ENCODE measurements around the gene SETD5. TPM values are rescaled to one million over a fixed set of nuclear protein-coding genes. Genes with fewer than 3 reads are reported as not detected.

The SETD5 gene
- total and polyA plus RNA-seq, 8 donors, result 25.5 to 78.0 (median 40.7) TPM

DNA sequence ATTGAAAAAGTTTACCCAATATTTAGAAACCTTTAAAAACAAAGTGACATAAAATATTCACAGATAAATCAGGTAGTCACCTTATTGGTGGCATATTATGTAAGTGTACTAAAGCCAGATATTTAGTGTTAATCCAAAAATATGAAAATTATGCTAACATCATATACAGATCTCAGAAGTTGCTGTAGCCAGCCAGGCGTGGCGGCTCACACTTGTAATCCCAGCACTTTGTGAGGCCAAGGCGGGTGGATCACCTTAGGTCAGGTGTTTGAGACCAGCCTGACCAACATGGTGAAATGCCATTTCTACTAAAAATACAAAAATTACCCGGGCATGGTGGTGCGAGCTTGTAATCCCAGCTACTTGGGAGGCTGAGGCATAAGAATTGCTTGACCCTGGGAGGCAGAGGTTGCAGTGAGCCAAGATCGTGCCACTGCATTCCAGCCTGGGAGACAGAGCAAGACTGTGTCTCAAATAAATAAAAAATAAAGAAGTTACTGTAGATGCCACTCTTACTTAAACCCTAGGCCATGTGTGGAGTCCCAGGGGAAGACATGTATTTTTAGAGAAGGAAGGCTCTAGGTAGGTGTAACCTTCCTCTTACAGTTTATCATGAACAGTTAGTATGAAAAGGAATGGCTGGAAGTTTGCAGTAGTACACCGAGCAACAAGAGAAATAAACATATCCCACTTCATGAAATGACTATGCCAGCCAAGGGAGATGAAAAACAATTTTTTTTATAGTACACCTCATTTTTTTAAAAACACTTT lies 9.6 kb downstream of the SETD5 start:
- Histone ChIP-seq H3K4me3 (no peak overlapping the region), H3K36me3 (no peaks in the 10 kb centered on the region), H3K9me3 (no peaks in the 10 kb centered on the region), H3K4me1 (peaks cover 44 to 72% (median 62%) of the 10 kb centered on the region in 3 donors), H3K27ac (no peak overlapping the region), H3K27me3 (no peaks in the 10 kb centered on the region)
- DNase-seq (no peak), FAIRE-seq (no peak), ATAC-seq (no peak)
- TF ChIP-seq, protein P1, sequence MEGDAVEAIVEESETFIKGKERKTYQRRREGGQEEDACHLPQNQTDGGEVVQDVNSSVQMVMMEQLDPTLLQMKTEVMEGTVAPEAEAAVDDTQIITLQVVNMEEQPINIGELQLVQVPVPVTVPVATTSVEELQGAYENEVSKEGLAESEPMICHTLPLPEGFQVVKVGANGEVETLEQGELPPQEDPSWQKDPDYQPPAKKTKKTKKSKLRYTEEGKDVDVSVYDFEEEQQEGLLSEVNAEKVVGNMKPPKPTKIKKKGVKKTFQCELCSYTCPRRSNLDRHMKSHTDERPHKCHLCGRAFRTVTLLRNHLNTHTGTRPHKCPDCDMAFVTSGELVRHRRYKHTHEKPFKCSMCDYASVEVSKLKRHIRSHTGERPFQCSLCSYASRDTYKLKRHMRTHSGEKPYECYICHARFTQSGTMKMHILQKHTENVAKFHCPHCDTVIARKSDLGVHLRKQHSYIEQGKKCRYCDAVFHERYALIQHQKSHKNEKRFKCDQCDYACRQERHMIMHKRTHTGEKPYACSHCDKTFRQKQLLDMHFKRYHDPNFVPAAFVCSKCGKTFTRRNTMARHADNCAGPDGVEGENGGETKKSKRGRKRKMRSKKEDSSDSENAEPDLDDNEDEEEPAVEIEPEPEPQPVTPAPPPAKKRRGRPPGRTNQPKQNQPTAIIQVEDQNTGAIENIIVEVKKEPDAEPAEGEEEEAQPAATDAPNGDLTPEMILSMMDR (IDR thresholded peaks at IDR 0.05), result no peak
- 88% methylated on average over 7 of the region's 7 CpGs for whole genome bisulfite sequencing, 2 donors
- intact Hi-C loops (cut with DNase I), result no loop called here

DNA sequence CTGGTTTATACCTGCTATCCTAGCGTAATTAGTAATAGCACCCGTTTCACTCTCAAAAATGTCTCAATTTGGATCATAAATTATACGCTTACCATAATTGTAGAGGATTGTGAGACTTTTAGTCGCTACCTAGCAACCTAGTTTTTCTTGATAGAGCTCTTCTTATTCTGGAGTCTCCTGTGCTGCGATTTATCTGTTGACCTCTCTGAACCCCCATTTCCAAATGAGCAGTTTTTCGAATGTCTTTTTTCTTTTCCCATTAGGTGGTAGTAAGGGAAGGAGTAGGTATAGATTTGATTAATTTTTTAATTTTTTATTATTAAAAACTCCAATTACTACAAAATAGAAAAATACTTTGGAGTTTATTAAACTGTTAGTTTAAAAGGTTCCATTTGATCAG lies 10.6 kb downstream of the SETD5 start:
- H3K36me3 ChIP-seq, result no peaks in the 10 kb centered on the region

DNA sequence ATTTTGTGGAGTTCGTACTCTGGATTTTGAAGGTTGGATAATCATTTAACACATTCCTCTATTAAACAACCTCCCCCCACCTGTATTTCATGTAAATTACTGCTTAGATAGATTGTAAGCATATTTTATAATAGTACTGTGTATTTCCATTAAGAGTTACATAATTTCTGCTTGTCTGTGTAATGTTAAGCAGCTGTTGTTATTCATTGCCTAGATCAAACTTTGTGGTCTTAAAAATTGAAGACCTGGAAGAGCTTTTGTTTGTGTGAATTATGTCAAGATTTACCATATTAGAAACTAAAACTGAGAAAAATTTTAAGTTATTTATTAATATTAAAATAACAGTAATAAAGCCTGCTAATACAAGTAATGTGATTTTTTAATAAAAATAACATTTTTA lies 11.1 kb downstream of the SETD5 start:
- FAIRE-seq, result peak; percentile 86

More for the DNA sequence above, 10.6 kb downstream of the SETD5 start:
- TF ChIP-seq, protein P1 (IDR thresholded peaks at IDR 0.05), result no peak
- Histone ChIP-seq H3K4me1 (peaks cover 42 to 72% (median 53%) of the 10 kb centered on the region in 3 donors), H3K9me3 (no peaks in the 10 kb centered on the region), H3K27me3 (no peaks in the 10 kb centered on the region), H3K4me3 (no peak overlapping the region), H3K27ac (no peak overlapping the region)
- DNase-seq (no peak), ATAC-seq (no peak), FAIRE-seq (no peak)
- intact Hi-C loops (cut with DNase I), result no loop called here
- WGBS, 2 donors, result 85 to 88% methylated on average over 6 of the region's 6 CpGs

DNA sequence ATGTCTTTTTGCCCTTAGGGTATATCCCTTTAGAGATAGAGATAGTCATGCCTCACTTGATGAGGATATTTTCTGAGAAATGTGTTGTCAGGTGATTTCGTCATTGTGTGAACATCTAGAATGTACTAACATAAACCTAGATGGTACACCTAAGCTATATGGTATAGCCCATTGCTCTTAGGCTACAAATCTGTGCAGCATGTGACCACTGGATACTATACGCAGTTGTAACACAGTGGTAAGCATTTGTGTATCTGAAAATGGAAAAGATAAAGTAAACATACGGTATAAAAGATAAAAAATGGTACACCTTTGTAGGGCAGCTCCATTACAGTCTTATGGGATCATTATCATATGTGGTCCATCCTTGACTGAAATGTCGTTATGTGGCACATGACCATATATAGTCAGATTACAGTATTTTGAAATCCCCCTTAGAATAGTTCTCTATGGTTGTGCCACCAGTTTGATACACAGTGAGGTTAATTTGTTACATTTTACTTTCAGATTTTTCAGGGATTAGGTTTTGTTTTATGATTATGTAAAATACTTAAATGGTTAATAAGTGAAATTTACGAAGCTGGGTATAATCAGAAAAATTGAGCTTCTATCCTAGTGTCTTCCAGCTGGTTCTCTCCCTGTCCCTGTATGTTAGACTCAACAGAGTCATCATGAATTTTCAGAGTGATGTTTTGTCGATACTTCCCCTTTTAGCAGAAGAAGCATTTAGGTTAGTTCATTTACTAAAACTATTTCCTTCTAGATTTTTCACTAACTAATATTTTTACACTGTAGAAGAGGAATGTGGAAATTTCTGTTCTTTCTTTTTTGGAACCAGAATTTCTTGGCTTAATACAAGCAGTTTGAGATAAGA lies 12.8 kb downstream of the SETD5 start:
- FAIRE-seq (no peak), DNase-seq (no peak), ATAC-seq (peak in 1 of 4 donors; percentile 23)
- Histone ChIP-seq H3K36me3 (no peaks in the 10 kb centered on the region), H3K27ac (no peak overlapping the region), H3K4me3 (no peak overlapping the region), H3K9me3 (no peaks in the 10 kb centered on the region), H3K4me1 (peaks cover 25 to 59% (median 40%) of the 10 kb centered on the region in 3 donors), H3K27me3 (no peaks in the 10 kb centered on the region)
- TF ChIP-seq, protein P1 (IDR thresholded peaks at IDR 0.05), result no peak
- 67 to 69% methylated on average over 6 of the region's 6 CpGs for WGBS, 2 donors
- intact Hi-C loops (cut with DNase I), result no loop called here

More for the DNA sequence above, 11.1 kb downstream of the SETD5 start:
- H3K27me3 ChIP-seq, result no peaks in the 10 kb centered on the region
- no peak overlapping the region for H3K27ac ChIP-seq
- H3K4me3 ChIP-seq, result no peak overlapping the region
- WGBS, 2 donors, result 67 to 73% methylated on average over 1 of the region's 1 CpG
- H3K4me1 ChIP-seq, result peaks cover 37 to 68% (median 48%) of the 10 kb centered on the region in 3 donors
- TF ChIP-seq, protein P1 (IDR thresholded peaks at IDR 0.05), result no peak
- no peaks in the 10 kb centered on the region for H3K36me3 ChIP-seq
- ATAC-seq, result no peak
- DNase-seq, result no peak
- intact Hi-C loops (cut with DNase I), result no loop called here
- no peaks in the 10 kb centered on the region for H3K9me3 ChIP-seq

All from pancreas (tissue), 10 donors.